GM10248 (cell line): ENCODE measurements around the gene SLC34A1.
A peak's percentile ranks its signal among the peaks of the same experiment; 100 is the strongest.

ENCODE experiments used
- CTCF ChIA-PET: fragments of 300-600 bp; sonication (Branson Sonifier 250); formaldehyde crosslinking; extraction: SDS; loops from one replicate; lab custom pipeline; 2021; ENCODE audit warnings: antibody characterized with exemption; lab: Yijun Ruan, JAX
- POLR2A ChIA-PET: fragments of 350-650 bp; sonication (Branson Sonifier 250); formaldehyde crosslinking; extraction: SDS; loops from one replicate; lab custom pipeline; 2020; ENCODE audit warnings: antibody characterized with exemption; lab: Yijun Ruan, JAX
- DNase-seq: peaks from one replicate; pipeline ENCODE4 v3.0.0; 2012; ENCODE audit errors: extremely low spot score
- TF ChIP-seq, protein P1 (sequence below): IDR thresholded peaks from 2 replicates; pipeline ENCODE4 v1.5.1; 2012; ENCODE audit warnings: mild to moderate bottlenecking, low read depth; ENCODE audit errors: extremely low read depth, missing control alignments, control extremely low read depth

The SLC34A1 gene, protein sequence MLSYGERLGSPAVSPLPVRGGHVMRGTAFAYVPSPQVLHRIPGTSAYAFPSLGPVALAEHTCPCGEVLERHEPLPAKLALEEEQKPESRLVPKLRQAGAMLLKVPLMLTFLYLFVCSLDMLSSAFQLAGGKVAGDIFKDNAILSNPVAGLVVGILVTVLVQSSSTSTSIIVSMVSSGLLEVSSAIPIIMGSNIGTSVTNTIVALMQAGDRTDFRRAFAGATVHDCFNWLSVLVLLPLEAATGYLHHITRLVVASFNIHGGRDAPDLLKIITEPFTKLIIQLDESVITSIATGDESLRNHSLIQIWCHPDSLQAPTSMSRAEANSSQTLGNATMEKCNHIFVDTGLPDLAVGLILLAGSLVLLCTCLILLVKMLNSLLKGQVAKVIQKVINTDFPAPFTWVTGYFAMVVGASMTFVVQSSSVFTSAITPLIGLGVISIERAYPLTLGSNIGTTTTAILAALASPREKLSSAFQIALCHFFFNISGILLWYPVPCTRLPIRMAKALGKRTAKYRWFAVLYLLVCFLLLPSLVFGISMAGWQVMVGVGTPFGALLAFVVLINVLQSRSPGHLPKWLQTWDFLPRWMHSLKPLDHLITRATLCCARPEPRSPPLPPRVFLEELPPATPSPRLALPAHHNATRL

GRCh38 chr5:177384134-177384533 is at the start of gene SLC34A1:
Gene SLC34A1 (plus strand): TSS chr5:177384434. CDS start chr5:177385742, 1,308 bp downstream.
- TF ChIP-seq, protein P1, sequence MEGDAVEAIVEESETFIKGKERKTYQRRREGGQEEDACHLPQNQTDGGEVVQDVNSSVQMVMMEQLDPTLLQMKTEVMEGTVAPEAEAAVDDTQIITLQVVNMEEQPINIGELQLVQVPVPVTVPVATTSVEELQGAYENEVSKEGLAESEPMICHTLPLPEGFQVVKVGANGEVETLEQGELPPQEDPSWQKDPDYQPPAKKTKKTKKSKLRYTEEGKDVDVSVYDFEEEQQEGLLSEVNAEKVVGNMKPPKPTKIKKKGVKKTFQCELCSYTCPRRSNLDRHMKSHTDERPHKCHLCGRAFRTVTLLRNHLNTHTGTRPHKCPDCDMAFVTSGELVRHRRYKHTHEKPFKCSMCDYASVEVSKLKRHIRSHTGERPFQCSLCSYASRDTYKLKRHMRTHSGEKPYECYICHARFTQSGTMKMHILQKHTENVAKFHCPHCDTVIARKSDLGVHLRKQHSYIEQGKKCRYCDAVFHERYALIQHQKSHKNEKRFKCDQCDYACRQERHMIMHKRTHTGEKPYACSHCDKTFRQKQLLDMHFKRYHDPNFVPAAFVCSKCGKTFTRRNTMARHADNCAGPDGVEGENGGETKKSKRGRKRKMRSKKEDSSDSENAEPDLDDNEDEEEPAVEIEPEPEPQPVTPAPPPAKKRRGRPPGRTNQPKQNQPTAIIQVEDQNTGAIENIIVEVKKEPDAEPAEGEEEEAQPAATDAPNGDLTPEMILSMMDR: no peak
- DNase-seq: no peak
- POLR2A ChIA-PET: interaction anchor here (0.7 to 1.1 kb wide), 2 partner anchors 13 to 71 kb away, joined by 3 to 4 read pairs; no protein-coding TSS in a partner anchor
- CTCF ChIA-PET: interaction anchor here (1.1 to 30.0 kb wide), 7 partner anchors 10 to 271 kb away, joined by 3 to 734 read pairs (median 6); partner anchors contain the start of genes F12, LMAN2, PFN3 and RGS14

- CTCF ChIA-PET: interaction anchor here (1.0 to 2.1 kb wide), 7 partner anchors 17 to 221 kb away, joined by 3 to 11 read pairs (median 4); partner anchors contain the start of gene LMAN2
- TF ChIP-seq, protein P1: no peak
- POLR2A ChIA-PET: no interaction called here
- no peak for DNase-seq
Measured at GRCh38 chr5:177334781-177335700, 49.2 kb upstream of the SLC34A1 start.

GRCh38 chr5:177335701-177336065 is 48.6 kb upstream of the SLC34A1 start:
- ChIA-PET CTCF (interaction anchor here (1.0 to 2.1 kb wide), 9 partner anchors 11 to 222 kb away, joined by 3 to 11 read pairs (median 3); partner anchors contain the start of genes PRELID1 and RAB24), POLR2A (no interaction called here)
- TF ChIP-seq, protein P1: no peak
- no peak for DNase-seq

DNA sequence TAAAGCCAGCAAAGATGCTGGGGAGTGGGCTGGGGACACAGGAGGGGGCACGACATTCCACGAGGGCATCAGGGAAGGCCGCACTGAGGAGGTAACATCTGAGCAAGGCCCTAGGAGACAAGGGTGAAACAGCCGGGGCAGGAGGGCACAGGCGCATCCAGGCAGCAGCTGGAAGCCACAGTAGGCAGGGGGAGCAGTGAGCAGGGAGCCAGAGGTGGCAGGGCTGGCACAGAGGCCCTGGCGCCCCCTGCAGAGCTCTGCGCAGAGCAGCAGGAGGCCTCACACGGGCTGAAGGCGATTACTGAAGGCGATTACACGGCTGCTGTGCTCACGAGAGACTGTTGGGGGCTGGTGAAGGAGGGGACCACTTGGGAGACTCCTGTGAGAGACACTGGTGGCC is 48.1 kb upstream of the SLC34A1 start:
- TF ChIP-seq, protein P1: peak; percentile 31
- ChIA-PET POLR2A (no interaction called here), CTCF (interaction anchor here (1.0 to 2.1 kb wide), 9 partner anchors 11 to 222 kb away, joined by 3 to 11 read pairs (median 3); partner anchors contain the start of genes PRELID1 and RAB24)
- no peak for DNase-seq

GRCh38 chr5:177336603-177337494 is 47.4 kb upstream of the SLC34A1 start:
- POLR2A ChIA-PET: no interaction called here
- DNase-seq: no peak
- CTCF ChIA-PET: interaction anchor here (1.0 to 2.1 kb wide), 7 partner anchors 10 to 223 kb away, joined by 3 to 11 read pairs (median 3); partner anchors contain the start of genes PRELID1 and RAB24
- TF ChIP-seq, protein P1: no peak
